ENCODE results near the gene KIF7.

Gene KIF7

DNA sequence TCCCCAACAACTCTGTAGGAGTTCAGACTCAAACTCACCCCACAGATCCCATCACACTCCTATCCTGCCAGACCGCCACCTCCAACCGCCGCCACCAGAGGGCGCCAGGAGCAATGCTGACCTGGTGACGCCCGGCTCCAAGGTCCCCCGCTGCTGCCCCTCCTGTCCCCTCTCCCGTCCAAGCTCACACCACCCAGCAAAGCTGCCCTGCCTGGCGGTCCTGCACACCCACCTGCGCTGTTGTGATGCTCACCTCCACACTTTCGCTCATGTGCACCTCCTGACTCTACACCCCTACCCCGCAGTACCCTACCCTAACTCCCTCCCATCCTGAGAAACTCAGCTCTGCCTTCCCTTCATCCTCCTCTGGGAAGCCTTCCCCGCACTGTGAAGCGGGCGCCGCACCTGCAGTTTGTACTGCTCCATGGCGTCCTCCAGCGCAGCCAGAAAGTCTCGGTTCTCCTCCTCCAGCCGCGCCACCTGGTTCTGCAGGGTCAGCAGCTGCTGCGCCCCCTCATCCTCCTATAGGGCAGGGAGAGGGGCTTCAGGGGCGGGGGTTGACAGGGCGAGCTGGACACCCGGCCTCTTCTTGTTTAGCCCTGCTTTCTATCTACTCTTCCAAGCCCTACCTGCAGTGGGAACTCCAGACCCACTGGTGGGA, 7.9 kb downstream of the KIF7 start:
- peak; percentile 30 for DNase-seq (ENCODE audit: low read depth)

DNA sequence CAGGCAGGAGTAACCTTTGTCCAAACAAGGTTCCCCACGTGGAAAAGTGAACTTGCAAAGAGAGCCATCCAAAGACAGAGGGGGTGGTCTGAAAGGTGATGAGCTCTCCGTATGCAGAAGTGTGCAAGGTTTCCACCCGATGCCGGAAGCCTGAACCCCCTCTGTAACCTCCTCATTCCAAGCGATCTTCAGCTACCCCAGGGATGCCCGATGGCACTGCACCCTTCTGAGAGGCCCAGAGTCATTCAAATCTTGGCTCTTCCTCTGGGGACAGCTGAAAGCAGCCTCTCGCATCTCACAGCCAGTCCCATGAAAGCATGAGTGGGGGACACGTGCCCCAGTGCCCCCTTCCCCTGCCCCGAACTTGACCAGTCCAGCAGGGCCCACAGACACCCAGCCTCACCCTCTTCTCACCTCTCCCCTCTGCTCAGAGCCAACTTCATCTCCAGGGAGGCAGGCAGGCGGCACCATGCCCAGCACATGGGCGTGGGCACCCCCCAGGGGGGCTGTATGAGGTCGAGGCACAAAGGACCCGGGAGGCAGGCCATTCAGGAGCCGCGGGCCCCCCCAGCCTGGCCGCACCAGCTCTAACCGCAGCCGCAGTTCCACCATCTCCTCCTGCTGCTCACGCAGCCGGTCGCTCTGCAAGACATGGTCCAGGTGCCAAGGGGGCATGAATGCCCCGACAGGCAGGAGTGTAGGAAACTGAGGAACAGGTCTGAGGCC, 8.7 kb downstream of the KIF7 start:
- DNase-seq (ENCODE audit: low read depth): no peak

DNA sequence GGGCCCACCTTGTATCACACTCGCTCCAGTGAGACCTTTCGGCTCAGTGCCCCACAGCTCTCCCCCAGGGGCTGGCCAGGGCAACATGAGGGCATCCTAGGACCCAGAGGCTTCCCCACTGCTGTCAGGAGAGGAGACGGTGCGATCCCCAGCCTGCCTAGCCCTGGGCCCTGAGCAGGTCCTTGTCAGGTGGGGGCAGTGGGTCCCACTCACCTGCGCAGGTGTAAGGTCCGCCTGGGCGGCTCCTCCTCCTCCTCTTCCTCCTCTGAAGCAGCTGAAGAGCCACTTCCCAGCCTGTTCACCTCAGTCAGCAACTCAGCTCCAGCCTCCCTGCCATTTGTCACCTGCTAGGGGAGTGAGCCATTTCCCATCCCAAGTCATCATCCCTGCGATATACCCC, 9.6 kb downstream of the KIF7 start:
- no peak for DNase-seq (ENCODE audit: low read depth)

DNA sequence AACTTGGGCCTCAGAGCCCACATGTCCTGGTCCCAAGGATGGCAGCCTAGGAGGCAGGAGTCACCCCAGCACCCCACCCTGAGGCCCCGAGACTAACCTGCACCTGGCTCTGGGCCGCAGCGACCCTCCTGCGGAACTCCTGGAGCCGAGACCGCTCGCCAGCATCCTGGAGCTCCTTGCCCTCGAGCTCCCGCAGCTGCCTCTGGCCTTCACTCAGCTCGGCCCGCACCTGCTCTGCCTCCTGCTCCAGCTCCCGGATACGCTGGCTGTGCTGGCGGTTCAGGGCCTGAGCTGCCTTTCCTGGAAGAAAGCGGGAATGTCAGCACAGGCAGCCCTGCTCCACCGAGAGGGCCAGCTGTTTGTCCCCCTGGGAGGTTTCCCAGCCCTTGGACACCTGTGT, 13.2 kb downstream of the KIF7 start:
- DNase-seq (ENCODE audit: low read depth): no peak

DNA sequence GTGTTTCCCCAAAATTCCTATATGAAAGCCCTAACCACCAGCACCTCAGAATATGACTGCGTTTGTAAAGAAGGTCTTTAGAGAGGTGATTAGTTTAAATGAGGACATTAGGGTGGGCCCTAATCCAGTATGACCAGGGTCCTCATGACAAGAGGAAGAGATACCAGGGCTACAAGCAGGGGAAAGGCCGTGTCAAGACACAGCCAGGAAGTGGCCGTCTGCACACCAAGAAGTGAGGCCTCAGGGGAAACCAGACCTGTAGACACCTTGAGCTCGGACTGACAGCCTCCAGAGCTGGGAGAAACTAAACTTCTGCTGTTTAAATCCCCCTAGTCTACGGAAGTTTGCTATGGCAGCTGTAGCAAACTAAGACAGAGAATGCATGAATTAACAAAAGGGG, 14.2 kb downstream of the KIF7 start:
- no peak for DNase-seq (ENCODE audit: low read depth)

DNA sequence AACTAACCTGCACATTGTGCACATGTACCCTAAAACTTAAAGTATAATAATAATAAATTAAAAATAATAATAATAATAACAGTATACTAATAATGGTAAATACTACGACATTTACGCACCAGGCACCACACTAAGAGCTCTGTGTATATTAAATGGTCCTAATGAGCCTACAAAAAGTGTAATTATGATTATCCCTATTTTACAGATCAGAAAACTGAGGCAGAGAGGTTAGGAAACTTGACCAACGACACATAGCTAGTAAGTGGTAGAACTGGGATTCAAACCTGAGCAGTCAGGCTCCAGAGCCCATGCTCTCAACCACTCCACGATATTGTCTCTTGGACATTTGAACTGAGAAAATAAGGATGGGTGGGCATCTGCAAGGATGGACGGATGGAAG, 15.0 kb downstream of the KIF7 start:
- DNase-seq (ENCODE audit: low read depth): no peak

DNA sequence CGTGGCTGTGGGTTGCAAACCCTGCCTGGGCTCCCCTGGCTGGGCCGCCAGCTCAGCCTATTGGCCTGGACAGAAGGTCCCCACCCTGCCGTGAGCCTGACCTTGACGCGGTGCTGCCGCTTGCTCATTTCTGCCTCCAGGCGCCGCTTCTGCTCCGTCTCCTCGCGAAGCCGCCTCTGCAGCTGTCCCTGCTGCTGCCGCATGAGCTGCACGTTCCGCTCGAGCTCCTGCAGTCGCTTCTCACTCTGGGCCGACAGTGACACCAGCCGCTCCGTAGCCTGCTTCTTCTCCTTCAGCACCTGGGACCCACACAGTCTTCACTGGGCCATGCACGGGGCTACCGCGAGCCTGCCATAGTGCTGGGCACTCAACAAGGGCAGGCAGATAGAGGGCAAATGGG, 21.7 kb downstream of the KIF7 start:
- no peak for DNase-seq (ENCODE audit: low read depth)

DNA sequence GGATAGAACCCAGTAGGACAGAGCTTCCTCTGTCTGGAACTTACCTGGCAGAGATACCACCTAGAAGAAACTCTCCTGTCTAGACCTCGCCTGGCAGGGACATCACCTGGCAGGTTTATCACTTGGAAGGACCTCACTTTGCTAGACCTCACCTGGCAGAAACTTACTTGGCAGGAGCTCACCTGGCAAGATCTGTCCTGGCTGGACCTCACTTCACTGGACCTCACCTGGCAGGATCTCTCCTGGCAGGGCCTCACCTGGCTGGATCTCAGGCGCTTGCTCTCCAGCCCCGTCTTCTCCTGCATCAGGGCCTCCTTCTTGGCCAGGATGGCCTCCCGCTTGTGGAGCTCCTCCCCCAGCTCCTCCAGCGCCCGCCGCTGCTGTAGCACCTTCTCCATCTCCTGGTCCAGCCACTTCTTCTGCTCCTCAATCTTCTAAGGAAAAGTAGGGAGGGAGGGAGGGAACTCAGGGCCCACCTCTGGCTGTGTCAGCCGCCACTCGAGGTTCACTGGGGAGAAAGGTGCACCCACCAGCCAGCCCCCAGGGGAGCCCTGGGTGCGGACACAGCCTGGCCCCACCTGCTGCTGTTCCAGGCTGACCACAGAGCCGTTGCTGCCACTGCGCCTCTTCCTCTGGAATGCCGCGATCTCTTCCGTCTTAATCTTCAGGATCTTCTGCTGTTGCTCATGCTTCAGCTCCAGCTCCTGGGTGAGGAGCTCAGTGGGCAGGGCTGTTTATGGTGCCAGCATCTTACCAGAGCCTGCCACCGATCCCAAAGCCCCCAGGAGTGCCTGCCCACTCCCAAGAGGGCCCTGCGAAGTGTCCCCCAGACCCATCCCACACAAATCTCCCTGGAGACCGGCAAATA, 22.5 kb downstream of the KIF7 start:
- DNase-seq (ENCODE audit: low read depth): no peak

DNA sequence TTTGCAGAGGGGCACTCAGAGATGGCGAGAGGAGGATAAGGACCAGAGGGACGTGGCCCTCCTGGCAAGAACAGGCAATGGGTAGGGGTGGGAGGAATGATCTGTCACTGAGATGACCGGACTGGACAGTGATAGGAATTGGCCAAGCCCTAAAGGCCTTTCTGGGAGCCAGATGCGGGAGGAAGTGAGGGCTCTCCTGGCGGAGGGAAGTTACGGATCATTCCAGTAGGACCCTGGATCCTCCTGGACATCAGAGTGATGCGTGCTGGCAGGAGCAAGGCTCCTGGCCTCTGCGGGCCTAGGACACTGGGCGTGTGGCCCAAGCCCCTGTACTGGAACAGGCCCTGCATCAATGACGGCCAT, 23.4 kb downstream of the KIF7 start:
- no peak for DNase-seq (ENCODE audit: low read depth)

DNA sequence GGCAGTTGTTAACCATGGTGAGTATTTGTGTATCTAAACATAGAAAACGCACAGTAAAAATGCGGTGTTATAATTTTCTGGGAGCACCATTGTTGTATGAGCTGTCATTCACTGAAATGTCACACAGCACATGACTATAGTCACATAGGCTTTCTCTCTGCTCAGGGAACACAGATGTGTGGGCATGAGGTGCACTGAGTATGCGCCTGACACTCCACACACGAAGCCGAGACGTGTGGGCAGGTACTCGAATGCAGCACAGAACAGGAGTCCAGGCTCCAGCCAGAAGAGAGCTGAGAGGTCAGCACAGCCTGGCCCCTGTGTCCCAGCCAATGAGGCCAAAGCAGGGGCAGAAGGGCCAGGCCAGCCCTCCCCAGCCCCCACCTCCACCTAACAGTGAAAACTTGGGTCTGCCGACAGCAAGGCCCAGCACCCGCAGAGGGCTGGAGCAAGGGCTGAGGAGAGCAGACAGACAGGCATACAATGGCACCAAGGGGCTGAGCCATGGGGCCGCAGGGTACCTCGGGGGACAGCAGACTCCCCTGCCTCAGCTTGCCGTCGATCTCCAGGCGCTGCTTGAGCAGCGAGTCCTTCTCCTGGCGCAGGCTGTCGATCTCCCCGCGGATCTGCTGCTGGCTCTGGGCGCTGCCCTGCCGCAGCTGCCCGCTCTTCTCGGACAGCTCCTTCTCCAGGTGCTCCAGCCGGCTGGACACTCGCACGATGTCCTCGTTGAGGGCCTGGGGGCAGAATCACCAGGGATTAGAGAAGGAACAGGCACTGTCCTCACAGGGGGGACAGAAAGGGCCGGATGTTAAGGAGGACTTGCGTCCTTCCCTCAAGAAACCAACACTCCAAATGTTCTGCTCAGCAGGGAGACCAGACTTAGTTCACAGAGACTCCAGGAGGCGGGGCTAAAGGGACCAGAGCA, 24.0 kb downstream of the KIF7 start:
- no peak for DNase-seq (ENCODE audit: low read depth)

DNA sequence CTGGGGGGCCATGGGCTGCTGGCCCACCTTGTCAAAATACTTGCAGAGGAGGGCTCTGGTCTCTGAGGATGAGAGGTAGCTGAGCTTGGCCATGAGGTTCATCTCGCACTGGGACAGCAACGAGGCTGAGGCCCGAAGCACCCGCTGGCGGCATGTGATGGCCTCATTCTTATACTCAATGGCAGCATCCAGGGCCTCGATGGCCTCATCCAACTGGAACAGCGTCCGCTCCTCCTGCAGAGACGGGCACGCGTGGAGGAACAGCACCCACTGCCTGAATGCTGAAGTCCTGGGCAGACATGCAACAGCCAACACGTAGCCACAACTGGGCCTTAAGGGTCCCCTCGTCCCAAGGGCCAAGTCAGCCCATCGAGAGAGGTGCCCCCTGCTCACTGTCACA, 25.0 kb downstream of the KIF7 start:
- DNase-seq (ENCODE audit: low read depth): no peak

DNA sequence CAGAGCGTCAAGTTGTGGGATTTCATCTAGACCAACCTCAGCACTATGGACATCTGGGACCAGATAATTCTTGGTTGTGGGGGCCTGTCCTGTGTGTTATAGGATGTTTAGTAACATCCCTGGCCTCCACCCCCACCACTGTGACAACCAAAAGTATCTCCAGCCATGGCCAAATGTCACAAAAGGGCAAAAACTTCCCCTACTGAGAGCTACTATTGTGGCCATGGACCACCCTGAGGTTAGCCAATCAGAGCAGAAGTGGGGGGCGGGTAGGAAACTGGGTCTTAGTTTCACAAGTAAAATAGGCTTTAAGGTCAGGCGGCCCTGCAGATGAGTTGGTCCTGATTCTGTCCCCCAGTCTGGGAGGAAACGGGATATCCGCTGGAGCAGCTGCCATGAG, 25.4 kb downstream of the KIF7 start:
- DNase-seq (ENCODE audit: low read depth): no peak

DNA sequence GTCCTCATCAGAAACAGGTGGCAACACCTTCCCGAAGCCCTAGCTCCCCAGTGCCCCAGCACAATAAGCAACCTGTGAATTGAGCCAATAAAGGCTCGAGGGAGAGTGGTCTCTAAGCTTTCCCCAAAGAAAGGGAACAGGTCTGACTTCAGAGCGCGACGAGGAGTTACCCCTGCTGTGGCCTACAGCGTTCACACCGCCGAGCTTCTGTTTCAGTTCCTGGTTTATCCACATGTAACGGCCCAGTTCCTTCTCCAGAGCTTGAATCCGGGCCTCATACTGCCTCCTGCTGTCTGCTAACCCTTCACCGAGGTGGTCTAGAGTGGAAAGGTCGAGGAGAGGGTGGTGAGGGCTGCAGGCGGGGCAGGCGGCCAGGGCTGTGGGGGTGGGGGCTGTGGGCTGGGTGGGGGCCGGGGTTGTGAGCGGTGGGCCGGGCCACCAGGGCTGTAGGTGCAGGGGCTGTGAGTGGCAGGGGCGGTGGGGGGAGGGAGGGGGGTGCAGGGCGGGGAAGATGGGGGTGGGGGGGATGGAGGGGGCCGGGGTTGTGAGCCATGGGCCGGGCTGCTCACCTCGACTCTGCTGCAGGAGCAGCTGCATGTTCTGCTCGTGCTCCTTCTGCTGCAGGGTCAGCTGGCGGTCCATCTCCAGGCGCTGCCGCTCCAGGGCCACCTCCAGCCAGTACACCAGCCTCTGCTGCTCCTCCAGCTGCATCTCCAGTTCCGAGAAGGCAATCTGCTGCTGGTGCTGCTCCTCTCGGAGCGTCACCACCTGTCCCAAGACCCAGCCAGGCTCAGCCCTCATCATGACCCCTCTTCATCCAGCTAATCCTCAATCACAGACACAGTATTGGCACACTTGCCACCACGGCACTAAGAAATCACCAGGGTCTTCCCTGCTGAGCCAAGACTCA, 26.2 kb downstream of the KIF7 start:
- no peak for DNase-seq (ENCODE audit: low read depth)

DNA sequence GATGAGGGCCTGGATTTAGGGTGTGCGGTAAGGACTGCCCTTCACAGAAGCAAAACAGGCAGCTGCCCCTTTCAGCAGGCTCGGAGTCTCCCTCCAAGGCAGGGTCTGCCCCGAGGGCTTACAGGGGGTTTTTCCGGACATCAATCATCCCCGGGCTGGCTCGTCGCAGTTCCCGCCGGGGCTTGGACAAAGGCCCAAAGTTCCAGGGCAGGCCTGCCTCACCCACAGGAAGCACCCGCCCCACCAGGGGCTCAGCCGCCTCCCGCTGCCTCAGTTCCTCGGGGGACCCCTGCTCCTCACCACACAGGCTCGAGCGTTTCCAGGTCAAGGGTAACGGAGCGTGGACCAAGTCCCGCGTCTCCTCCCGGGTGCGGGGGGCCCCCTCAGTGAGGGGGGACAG, 27.0 kb downstream of the KIF7 start:
- no peak for DNase-seq (ENCODE audit: low read depth)

DNA sequence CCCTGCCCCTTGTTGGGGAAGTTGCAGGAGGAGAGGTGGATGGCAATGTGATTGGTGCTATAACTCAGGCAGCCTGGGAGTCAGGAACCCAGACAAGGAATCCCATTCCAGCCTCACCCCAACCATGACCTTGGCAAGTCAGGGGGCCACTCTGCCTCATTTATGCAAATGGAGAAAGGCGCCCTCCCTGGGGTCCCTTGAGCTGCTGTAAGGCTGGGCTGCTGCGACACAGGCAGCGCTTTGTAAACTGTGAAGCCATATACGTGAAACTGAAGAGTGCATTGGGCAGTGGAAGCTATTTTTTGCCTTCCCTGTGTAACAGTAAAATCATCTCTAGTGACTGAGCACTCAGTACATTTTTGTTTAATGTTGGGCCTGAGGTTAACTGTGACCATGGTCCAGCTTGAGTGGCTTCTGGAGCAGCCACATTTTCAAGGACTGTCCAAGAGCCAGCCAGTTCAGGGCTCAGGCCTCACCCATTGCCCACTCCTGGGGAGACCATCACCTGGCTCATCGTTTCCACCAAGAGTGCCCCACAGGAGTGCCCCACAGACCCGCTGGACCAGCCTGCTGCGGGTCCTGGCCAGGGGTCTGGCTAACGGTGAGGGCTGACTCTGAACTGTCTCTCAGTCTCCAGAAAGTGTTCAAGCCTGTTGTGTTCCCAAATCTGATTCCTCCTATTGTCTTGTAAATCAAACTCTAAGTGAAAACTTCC, 27.9 kb downstream of the KIF7 start:
- no peak for DNase-seq (ENCODE audit: low read depth)

DNA sequence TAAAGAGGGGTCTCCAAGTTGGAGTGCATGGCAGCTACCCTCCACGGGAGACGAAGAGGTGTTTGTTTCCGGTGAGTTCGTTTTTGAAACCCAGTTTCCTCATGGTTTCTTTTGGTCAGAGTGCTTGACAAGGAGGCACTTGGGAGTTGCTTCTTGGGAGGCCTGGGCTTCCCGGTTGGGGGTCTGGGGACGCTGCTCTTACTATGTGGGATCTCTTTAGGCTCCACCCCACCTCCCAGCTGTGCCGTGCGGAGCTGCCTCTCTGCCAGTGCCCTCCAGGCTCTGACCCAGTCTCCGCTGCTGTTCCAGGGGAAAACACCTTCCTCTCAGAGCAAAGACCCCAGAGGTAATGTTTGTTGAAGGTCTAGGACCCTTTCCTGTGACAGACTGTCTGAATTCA, 29.6 kb downstream of the KIF7 start:
- DNase-seq (ENCODE audit: low read depth): no peak

DNA sequence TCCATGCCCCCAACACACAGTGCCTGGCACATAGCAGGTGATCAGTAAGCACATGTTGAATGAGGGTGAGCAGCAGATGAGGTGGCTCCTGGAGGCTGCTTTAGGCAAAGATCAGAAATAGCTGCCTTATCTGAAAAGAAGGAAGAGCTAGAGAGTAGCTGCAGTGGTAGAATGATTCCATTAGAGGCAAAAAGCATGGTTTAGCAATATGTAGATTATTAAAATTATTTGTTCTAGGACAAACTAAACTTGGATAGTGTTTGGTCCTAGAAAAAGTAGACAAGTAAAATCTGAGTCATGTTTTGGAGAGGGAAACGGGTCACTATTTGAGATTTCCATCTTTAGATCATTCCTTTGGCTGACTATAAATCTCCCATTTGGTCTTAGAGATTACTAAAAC, 32.1 kb downstream of the KIF7 start:
- no peak for DNase-seq (ENCODE audit: low read depth)

DNA sequence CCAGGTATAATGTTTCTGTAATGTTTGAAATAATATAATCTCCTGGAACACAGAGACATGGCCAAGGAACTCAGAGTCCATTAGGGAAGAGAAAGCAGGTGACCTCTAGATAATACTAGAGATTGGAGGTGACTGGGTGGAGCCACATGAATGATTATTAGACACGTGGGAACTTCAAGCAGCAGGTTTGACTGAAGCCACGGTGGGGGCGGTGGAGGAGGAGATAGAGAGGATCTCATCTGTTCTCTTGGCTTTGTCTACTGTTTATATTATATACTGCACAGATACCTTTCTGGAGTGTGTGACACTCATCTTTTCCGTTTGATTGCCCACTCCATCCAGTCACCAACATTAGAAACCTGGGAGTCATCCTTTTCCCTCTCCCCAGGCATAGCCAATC, 33.7 kb downstream of the KIF7 start:
- no peak for DNase-seq (ENCODE audit: low read depth)

DNA sequence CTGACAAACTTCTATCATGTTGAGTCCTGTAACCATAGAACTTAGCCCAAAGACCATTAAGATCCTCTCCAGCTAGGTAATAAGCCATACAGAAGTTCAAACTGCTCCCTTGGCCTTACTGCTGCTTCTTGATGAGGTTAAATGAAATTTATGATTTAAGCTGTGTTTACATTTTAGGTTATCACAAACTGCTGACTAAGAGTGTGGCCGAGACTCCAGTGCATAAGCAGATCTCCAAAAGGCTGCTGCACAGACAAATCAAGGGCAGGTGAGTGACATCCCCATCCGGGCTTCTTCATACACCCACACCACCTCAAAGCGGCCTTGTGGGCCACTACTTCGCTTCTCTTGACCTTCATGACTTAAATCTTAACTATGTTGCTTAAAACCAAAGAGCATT, 39.0 kb downstream of the KIF7 start:
- no peak for DNase-seq (ENCODE audit: low read depth)

DNA sequence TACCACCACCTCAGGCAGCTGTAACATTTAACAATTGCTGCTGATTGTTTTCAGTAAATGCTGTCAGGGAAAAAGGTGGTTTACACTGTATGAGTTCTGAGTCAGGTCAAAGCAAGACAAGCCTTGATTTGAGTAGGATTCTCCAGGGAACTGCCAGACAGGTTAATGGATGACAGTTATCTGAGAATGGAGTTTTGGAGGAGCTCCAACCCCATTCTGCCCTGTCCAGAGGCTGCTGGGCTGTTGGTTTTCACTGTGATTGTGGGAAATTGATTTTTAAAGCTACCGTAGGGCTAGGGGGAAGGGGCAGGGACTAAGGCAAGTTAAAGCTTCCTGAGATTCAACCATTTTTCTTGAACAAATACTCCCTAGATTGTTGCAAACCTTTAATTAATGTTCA, 40.1 kb downstream of the KIF7 start:
- no peak for DNase-seq (ENCODE audit: low read depth)
